Retinal pigment epithelial cell (primary cell): ENCODE data around the gene GXYLT2.
A peak's percentile ranks its signal among the peaks of the same experiment; 100 is the strongest.

ENCODE experiments used
- DNase-seq: peaks from one replicate; pipeline ENCODE4 v3.0.0-alpha.2; 2010; ENCODE audit warnings: low read depth
- H3K4me3 ChIP-seq: 2 replicates; pipeline ENCODE4 v1.5.1; 2011; ENCODE audit warnings: mild to moderate bottlenecking, low read length, control low read depth, moderate library complexity
- CTCF ChIP-seq: conservative IDR thresholded peaks from 2 replicates; pipeline ENCODE4 v1.5.1; 2011; ENCODE audit warnings: low read depth, low read length, control low read depth, inconsistent platforms

GXYLT2 gene

GRCh38 chr3:72894976-72895552 lies 7.2 kb downstream of the GXYLT2 start:
- no peak for DNase-seq
- H3K4me3 ChIP-seq: no peak overlapping the region
- no peak for TF ChIP-seq CTCF

- H3K4me3 ChIP-seq: no peak overlapping the region
- no peak for TF ChIP-seq CTCF
- DNase-seq: no peak
Measured at GRCh38 chr3:72896996-72897757, 9.3 kb downstream of the GXYLT2 start.

GRCh38 chr3:72897758-72898007 lies 9.8 kb downstream of the GXYLT2 start:
- DNase-seq: no peak
- no peak overlapping the region for H3K4me3 ChIP-seq
- TF ChIP-seq CTCF: no peak

GRCh38 chr3:72899349-72899765 lies 11.5 kb downstream of the GXYLT2 start:
- DNase-seq: no peak
- TF ChIP-seq CTCF: no peak
- no peak overlapping the region for H3K4me3 ChIP-seq

- DNase-seq: no peak
- no peak for TF ChIP-seq CTCF
- no peak overlapping the region for H3K4me3 ChIP-seq
Measured at GRCh38 chr3:72900048-72900447, 12.2 kb downstream of the GXYLT2 start.

GRCh38 chr3:72901840-72902239 lies 14.0 kb downstream of the GXYLT2 start:
- no peak for DNase-seq
- TF ChIP-seq CTCF: no peak
- H3K4me3 ChIP-seq: no peak overlapping the region

GRCh38 chr3:72903004-72903403 lies 15.2 kb downstream of the GXYLT2 start:
- peak; percentile 63 for DNase-seq
- no peak overlapping the region for H3K4me3 ChIP-seq
- no peak for TF ChIP-seq CTCF
